ENCODE data around the gene F3. TPM values are rescaled to one million over a fixed set of nuclear protein-coding genes. Genes with fewer than 3 reads are reported as not detected.

Gene F3
- total RNA-seq, 1 experiment from 2014 or later: 4.2 TPM

DNA sequence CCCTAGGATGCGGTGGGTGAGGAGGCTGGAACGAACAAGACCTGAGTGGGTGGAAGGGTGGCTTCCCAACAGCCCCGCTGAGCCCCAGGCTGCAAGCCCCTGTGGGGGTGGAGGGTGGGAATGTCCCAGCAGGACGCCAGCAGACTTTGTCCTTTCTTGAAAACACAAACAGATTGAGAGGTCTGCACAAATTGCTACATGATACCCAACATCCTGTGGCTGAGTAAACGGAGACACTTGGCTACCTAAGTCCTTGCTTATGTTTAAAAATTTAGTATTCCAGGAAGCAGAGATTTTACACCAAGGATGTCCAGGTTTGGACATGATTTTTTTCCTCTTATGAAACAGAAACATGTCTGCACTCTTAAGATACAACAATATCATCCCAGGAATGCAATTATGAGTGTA, 11.8 kb upstream of the F3 start:
- no peak for DNase-seq (ENCODE audit: extremely low read depth, low read depth)

DNA sequence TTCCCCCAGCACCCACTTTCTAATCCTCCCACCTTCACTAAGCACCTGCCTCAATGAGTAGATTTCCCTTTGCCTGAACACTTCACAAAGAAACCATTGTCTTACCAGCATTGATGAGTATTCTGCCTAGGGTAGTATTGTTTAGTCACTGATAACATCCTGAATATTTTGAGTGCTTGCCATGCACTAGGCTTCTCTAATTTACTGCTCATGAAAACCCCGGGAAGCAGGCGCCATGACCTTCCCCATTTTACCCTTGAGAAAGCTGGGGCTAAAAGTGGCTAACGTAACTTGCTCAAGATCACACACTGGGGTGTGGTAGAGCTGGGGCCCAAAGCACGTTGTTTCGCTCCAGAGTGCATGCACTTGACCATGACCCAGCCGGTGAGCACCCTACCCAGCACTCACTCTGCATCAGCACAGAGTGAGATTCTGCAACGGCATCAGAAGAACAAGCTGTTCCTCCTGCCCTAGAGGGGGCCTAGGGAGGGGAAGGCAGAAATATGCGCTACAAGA, 10.6 kb upstream of the F3 start:
- no peak for DNase-seq (ENCODE audit: extremely low read depth, low read depth)

DNA sequence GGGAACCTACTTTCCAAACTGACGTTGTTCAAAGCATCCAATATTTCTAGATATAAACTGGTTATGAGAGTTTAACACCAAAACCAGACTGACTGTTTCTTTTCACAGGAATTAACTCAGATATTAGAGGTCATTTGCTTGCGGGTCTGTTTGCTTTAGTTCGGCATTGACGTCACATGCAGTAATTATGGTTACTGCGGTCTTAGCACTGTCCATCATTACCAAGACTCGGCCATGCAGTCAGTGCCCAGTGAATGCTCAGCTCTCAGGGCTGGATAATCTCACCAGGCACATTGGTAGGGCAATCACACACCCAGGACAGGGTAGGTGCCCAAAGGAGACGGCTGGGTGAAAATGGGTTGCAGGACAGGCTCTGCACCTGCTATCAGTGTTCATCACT, 9.9 kb upstream of the F3 start:
- no peak for DNase-seq (ENCODE audit: extremely low read depth, low read depth)

DNA sequence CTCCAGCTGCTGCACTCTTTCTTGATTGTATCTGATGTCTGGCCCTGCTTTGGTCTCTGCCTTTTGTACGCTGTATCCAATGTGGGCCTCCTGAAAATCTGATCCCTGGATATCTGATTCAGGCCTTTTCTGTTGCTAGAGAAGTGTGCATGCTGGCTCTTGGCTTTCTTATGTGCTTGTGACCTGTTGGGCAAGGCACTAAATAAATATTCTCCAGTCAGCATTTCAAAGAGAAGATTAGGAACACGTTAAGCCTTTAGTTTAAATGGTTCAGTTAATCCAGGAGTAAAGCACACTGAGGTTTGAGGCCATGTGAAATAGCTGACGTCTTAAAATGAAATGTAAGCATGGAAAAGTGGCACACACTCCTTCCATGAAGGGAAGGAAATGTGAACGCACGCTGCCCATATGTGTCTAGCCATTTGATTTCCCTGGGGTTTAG, 9.3 kb upstream of the F3 start:
- no peak for DNase-seq (ENCODE audit: extremely low read depth, low read depth)

DNA sequence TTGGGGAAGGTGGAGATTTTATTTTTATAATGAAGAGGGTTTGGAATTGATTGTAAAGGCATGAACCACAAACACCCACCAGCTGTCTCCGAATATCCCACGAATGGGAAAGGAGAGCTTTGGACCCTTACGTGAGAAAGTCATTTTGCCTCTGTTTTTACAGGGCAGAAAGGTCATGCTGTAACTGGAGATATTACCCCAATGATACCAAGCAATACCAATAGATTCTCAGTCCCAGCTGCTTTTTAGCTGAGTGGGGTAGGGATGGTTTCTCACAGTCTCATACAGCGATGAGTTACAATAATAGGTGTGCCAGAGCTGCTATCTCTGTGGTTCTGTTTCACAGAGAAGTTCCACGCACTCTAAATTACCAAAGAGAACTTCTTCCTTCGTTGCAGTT, 8.8 kb upstream of the F3 start:
- DNase-seq (ENCODE audit: extremely low read depth, low read depth): no peak

DNA sequence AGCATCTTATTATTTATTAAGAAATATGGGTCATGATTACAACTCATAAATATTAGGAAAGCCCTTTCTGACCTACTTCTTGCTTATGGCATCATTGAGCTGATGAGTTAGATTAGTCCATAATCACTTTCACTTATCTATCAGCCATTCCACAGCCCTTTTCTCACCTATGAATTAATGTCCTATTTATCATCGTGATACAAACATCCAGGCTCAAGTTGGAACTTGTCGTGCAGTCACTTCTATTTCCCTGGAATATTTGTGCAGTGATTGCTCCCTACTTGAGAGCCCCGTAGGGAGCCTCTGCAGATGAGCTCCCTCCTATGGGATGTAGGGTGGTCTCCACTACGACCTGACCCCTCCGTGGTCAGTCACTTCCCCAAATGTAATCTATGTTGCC, 8.1 kb upstream of the F3 start:
- no peak for DNase-seq (ENCODE audit: extremely low read depth, low read depth)

DNA sequence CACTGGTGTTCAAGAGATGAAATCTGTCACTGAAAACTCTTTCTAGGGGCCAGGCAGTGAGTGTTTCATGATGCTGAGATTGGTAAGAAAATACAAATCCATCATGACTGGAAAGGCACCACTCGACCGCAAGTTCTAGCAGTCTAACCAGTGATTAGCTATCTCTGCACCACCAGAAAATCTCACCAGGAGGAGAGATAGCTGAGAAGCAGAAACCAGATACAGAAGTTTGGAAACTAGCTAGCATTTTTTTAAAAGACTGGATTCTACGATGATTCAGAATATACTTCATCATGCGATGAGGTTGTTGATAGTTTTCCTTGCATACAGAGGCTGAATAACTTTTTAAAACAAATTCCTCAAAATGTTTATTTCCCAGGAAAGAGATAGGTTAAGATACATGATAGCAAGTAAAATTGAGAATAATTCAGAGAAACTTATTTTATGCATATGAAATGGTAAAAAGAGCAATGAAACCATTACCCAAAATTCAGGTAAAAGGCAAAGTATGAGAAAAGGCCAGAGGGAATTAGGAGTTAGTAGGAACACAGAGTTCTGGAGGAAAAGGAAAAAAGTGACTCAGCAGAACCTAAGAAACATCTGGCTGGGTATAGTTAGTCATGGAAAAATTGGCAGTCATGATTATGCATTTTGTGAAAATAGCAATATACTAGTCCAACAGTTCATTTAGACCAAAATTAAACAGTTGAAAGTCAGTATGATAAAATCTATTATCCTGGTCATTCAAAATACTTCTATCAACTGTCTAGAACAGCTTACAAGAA, 3.3 kb upstream of the F3 start:
- no peak for DNase-seq (ENCODE audit: extremely low read depth, low read depth)

DNA sequence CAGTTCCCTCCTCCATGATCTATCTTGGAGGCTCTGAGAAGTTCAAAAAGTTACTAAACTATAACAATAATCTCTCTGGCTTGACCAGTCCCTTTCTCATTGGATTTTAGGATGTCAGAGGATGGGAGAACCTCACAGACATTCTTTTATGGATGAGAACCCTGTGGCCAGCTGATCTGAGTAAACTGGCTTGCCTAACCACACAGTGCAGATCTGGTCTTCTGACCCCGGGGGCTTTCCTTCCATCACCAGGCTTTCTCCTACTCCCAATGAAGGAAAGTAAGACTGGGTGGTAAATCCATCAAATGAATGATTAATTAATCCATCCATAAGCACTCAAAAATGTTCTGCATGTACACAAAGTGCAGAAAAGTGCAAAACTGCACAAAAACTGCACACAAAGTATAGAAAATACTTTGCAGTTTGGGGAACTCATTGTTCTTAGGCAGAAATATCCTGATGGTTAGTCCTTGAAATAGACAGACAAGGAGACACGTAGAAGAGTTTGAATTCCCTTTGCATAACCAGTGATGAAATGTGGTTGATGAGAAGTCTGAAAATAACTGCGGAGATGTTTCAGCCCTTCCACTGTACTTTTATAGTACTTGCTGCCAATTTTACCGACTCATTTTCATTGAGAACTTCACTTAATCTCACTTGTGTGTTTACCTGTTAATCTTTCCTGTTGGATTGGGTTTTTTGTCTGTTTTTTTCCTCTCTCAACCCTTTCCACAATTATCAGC, 2.5 kb upstream of the F3 start:
- no peak for DNase-seq (ENCODE audit: extremely low read depth, low read depth)

DNA sequence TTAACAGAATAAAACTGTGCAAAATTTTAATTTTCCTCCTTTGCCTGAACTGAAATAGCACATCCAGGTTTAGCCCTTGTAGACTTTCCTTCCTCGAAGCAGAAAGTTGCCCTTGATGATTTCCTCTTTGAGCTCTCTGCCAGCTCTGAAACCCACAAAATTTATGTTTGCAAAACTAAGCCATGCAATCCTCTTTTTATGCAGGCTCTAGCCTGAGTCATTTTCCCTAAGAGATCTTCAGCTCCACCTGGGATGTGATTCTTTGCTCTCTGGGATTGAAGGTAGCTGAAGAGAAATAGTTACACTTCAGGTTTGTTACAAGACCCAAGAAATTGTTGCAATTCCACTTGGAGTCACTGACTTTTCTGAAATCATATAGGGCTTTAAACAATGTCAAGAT, 1.4 kb upstream of the F3 start:
- DNase-seq (ENCODE audit: extremely low read depth, low read depth): no peak

DNA sequence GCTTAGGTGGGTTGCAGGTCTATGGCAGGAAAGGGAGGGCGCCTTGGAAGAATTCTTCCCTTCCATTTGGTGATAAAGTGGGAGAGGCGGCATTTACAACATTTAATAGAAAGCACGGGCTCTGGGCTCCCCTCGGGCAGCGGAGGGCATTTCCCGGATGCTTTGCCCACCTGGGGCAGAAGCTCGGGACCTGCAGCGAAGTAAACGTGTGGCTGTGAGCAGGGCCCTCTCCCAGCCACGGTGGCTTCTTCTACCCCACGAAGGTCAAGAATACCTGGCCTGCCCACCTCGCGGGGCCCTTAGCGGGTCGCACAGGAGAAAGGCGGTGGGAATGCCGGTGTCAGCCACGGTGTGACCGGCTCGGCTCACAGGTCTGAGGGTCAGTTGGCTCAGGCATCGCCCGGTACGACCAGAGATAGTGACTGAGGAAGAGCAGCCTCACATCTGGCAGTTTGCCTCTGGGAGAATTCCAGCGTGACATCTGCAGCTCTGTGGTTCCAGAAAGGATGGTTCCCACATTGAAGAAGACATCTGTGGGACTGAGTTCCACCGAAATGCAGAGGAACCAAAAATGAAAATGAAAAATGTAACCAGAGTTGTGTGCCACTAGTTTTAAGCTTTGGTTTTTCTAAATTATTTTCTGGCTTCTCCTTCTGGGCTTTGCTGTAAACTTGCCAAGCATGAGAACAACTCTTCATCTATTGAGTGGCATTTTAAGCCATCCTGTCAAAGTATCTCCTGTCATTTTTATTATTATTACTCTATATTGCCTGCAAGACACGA, 720 bp upstream of the F3 start:
- no peak for DNase-seq (ENCODE audit: extremely low read depth, low read depth)

DNA sequence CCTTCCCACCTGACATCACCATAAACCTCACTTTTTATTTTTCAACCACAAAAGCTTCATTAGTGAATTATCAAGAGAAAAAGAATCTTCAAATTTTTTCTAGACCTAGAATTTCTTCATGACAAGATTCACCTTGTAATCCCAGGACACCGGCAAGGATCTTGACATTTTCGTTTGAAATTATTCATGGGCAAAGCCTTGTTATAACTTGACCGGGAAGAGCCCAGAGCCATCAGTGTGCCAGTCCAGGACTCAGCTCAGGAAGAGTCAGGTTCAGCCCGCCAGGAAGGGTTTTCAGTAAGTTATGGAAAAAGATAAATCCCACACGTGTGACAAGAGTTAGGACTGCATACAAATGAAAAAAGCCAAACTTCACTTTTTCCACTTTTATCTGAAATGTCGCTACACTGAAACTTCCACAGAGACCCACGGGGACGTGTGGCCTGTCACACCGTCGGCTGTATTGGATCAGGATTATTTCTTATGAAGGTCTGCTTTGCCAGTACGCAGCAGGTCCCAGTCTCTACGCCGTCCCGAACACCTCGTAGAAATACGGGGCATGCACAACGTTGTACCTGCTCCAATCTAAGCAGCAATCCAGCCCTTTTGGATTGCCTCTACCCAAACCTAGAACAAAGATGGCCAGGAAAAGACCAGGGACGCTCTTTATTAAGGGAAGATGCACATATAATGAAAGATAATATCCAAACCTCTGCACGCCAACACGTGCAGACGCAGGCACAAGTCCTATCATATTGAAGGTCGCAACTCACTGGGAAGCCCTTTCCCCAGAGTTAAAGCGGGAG, 916 bp downstream of the F3 start:
- no peak for DNase-seq (ENCODE audit: extremely low read depth, low read depth)

DNA sequence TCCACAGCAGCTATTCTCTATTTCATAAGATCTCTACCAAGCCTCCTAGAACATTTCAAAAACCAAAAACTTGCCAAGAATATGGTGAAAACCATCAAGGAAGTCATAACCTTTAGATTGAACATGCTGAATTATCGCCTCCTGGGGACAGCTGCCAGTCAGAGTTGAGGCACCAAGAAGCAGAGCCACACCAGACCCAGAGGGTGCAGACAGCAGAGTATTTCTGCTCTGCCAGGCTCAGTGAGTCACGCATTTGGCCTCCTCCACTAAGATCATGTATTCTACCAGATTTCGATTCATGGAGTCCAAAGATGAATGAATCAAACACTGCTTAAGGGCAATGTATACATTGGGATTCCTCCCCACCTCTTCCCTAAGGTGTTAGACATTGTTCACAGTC, 2.1 kb downstream of the F3 start:
- DNase-seq (ENCODE audit: extremely low read depth, low read depth): no peak

DNA sequence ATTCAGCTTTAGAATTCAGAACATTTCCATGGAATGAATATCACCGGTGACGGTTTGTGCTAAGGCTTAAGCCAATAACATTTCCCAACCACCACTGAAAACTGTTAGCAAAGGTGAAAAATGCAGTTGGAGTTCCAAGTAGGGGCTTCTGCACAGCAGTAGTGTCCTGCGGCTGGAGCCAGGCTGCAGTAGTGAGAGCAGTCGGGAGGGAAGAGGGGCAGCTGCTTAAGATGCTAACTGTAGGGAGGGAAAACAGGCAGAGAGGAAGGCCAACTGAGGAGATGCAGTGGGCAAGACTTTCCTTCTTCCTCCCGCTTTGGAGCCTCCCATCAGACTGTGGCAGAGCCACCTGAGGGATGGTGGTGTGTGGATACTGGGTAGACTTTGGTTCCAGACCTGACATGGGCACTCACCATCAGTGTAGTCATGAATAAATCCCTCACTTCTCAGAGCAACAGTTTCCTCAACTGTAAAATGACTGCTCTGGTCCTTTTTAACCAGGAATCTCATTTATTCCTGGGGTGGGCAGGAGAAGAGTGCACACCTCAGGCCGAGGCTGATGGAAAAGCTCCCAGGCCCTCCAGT, 3.2 kb downstream of the F3 start:
- DNase-seq (ENCODE audit: extremely low read depth, low read depth): no peak

DNA sequence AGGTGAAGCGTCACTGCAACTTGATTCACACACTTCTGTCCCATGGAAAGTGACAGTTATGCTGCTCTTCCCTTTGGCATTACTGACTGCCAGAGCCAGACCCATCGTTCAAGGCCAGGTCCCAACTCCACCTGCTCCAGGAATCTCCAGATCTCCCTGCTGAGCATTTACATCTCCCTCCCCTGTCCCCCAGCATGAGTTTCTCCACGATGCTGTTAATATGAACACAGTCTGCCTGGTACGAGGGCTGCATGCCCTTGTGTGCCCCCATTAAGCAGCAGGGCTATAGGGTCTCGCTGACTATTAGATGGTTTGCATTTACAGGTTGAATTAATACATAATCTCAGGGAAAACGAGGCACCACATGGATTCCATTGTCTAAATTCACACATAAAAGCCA, 4.3 kb downstream of the F3 start:
- no peak for DNase-seq (ENCODE audit: extremely low read depth, low read depth)

DNA sequence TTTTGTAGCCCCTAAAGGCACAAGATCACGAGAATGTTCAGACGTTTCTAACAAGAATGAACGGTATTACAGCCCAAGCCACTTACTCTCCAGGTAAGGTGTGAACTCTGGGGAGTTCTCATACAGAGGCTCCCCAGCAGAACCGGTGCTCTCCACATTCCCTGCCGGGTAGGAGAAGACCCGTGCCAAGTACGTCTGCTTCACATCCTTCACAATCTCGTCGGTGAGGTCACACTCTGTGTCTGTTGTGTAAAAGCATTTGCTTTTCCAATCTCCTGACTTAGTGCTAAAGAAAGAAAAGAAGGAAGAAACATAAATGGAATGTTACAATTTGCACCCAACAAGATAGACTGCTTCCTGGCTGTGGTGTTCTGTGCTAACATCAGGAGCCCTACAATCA, 5.7 kb downstream of the F3 start:
- no peak for DNase-seq (ENCODE audit: extremely low read depth, low read depth)

DNA sequence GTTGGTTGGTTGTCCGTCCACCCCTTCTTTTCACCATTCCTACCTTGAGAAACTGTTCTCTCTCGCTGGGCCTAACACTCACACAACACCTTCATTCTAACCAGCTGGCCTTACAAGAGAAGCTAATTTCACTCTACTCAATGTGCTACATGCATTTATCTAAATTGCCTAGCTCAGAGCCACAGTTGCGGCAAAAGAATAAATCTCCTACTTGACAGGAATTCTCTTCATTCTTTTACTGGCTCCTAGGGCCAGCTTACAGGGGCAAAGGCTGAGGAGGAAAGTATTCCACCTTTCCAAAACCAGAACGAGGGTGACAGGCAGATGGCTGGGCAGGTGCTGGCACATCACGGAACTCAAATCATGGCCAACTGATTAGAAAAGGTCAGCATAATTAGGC, 6.5 kb downstream of the F3 start:
- no peak for DNase-seq (ENCODE audit: extremely low read depth, low read depth)

DNA sequence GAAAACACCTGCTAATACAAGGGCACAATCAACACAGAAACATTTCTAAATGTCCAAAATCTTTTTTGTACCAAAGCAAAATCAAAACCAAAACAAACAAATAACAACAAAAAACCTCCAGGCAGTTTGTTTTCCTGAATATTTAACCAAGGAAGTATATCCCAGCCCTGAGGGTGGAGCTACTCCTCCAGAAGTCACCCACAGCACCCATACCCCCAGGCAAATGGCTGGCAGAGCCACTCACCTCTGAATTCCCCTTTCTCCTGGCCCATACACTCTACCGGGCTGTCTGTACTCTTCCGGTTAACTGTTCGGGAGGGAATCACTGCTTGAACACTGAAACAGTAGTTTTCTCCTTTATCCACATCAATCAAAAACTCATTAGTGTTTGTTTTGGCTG, 9.5 kb downstream of the F3 start:
- DNase-seq (ENCODE audit: extremely low read depth, low read depth): no peak

DNA sequence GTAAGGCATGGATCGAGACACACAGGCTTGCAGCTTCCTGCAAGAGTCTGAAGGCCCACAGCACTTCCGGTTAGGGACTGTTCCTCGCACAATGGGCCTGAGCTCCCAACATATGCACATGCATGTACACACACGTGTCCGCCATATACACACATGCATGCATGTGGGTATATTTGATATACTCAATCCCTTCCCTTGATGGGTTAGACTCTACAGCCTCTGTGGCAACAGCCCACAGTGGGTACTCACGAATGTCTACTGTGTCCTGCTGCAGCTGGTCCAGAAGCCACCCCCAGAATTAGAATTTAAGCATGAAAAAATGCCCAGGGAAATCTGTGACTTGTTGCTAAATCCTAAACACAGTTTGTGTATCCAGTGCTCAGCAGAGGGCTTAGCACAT, 9.9 kb downstream of the F3 start:
- no peak for DNase-seq (ENCODE audit: extremely low read depth, low read depth)

DNA sequence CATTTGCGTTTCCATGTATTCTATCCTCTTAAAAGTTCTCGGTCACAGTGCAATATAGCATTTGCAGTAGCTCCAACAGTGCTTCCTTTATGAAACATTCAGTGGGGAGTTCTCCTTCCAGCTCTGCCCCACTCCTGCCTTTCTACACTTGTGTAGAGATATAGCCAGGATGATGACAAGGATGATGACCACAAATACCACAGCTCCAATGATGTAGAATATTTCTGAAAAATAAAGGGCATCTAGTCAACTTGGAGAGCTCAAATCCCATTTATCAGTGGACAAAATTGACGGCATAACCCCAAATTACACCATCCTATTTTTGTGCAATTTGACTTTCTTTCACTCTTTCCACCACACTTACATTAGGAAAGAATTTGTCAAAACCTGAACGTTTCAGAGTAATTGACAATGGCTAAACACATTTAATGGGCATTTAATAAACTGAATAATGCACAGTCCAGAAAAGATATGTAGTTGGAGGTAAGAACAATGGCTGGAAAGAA, 11.1 kb downstream of the F3 start:
- no peak for DNase-seq (ENCODE audit: extremely low read depth, low read depth)

DNA sequence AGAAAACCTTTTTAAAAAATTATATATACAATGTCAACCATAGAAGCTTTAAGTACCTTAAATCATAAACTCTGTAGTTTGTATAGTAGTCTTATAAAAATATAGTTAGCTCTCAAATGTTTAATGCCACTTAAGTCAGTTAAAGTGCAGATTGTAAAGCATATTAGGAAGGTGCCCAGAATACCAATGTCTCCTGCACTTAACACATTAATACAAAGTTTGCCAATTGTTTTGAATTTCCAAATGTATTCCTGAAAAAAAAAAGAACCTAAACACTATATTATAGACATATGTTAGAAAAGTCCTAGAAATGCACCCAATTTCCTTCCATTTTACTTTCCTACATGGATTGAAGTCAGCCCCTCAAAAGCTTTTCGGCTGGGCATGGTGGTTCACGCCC, 12.1 kb downstream of the F3 start:
- DNase-seq (ENCODE audit: extremely low read depth, low read depth): no peak
